Gastrocnemius medialis (tissue), 4 donors: ENCODE data around the gene EFS. TPM values are rescaled to one million over a fixed set of nuclear protein-coding genes. Genes with fewer than 3 reads are reported as not detected.
A peak's percentile ranks its signal among the peaks of the same experiment; 100 is the strongest.
"Not testable (repeated sequence)": the region's sequence is repeated elsewhere in the genome, so short reads cannot be mapped to it uniquely, and the experiment has no call there.

ENCODE experiments used
- ATAC-seq, 2 donors: fragments of 150-250 bp; one replicate each; pipeline ENCODE4 v1.9.1; 2016
- DNase-seq, 2 donors: peaks; one replicate each; pipeline ENCODE4 v3.0.0-alpha.2; 2019
- H3K27ac ChIP-seq, 4 donors: fragments of 200-600 bp; sonication (generic); 1 replicate in 1 of 4; 2 replicates in 3 of 4; pipeline ENCODE4 v1.5.1; 2016 to 2018; ENCODE audit warnings: mild to moderate bottlenecking in 2 of 4, moderate library complexity in 1 of 4
- H3K27me3 ChIP-seq, 3 donors: fragments of 200-600 bp; sonication (generic) in 2 of 3; 1 replicate in 1 of 3; 2 replicates in 2 of 3; pipeline versions ENCODE4 v1.5.1 to v1.6.0; 2016 to 2019; ENCODE audit warnings: mild to moderate bottlenecking in 1 of 3, moderate library complexity in 1 of 3
- H3K36me3 ChIP-seq, 2 donors: fragments of 200-600 bp; sonication (generic) in 1 of 2; one replicate each; pipeline ENCODE4 v1.5.1; 2017 to 2018
- H3K4me1 ChIP-seq, 2 donors: fragments of 200-600 bp; sonication (generic) in 1 of 2; one replicate each; pipeline ENCODE4 v1.5.1; 2016 to 2017; ENCODE audit warnings: mild to moderate bottlenecking in 2 of 2
- H3K4me3 ChIP-seq, 4 donors: fragments of 200-600 bp; sonication (generic) in 3 of 4; 1 replicate in 1 of 4; 2 replicates in 3 of 4; pipeline ENCODE4 v1.5.1; 2016 to 2019; ENCODE audit warnings: mild to moderate bottlenecking in 2 of 4
- H3K9me3 ChIP-seq, 3 donors: fragments of 200-600 bp; sonication (generic) in 2 of 3; 1 replicate in 1 of 3; 2 replicates in 2 of 3; pipeline ENCODE4 v1.5.1; 2016 to 2019
- POLR2A ChIP-seq, 2 donors: fragments of 450-650 bp; IDR thresholded peaks; one replicate each; pipeline ENCODE4 v1.6.1; 2017; ENCODE audit warnings: antibody characterized with exemption in 2 of 2, mild to moderate bottlenecking in 2 of 2, moderate library complexity in 2 of 2
- in situ Hi-C, 4 donors: fragments of 200-750 bp; cut with MboI; loops; one replicate each; pipeline versions ENCODE4 v1.15.0 to v1.8.0; 2017; ENCODE audit warnings: low sequenced_read_pairs in 4 of 4
- intact Hi-C: fragments of 100-400 bp; cut with DNase I; formaldehyde crosslinking; loops from one replicate; pipeline ENCODE4 v1.15.1; 2023; ENCODE audit warnings: low total_unique reads
- total RNA-seq, 4 donors: library from RNA; depleted of rRNA; stranded (reverse); fragments of >200 nt; gene quantifications; one replicate each; pipeline versions ENCODE4 v1.1.0 to v1.2.3, GENCODE V29; 2016
- TF ChIP-seq, protein P1 (sequence below), 5 experiments: fragments of 450-650 bp in 3 of 5; fragments of 200-600 bp in 2 of 5; sonication (generic) in 2 of 5; IDR thresholded peaks in 4 of 5; conservative IDR thresholded peaks in 1 of 5; 1 replicate in 4 of 5; 2 replicates in 1 of 5; pipeline ENCODE4 v1.5.1; 2016 to 2019; ENCODE audit warnings: antibody characterized with exemption in 5 of 5, mild to moderate bottlenecking in 3 of 5, moderate library complexity in 3 of 5

Gene EFS
- total RNA-seq, 4 donors from 2014 or later: 0.31 to 4.1 (median 1.6) TPM

DNA sequence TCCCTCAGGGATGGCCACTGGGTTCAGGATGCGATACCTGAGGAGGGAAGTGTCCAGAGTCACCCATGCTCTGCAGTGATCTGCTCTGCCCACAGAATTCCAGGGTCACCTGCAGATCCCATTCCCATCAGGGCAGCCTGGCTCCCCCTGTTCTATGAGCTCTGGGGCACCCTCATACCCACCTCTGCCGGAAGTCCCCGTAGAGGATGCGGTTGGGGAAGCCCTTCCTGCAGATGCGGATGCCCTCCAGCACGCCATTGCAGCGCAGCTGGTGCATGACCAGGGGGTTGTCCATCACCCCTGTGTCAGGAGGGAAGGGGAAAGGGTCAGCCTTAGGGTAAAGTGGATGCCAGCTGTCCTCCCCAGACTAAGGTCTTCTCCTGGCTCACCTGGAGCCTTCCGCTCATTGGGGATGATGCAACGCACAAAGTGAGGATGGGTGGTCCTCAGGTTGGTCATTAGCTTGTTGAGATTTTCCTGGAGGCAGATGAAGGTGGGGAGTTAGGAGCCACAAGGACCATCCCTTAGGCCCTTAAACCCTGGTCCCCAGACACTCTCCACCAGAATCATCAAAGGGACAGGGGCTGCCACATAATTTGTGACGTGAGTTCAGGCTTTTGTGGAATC is 31.9 kb upstream of the EFS start:
- DNase-seq (no peak), ATAC-seq (no peak)
- no peaks in the 10 kb centered on the region for H3K9me3 ChIP-seq
- H3K4me3 ChIP-seq: no peak overlapping the region
- H3K27ac ChIP-seq: peak overlapping the region in 3 of 4 donors; percentile 84 to 90 (median 85)
- peaks cover 0 to 21% of the 10 kb centered on the region in 2 donors for H3K36me3 ChIP-seq
- no peaks in the 10 kb centered on the region for H3K4me1 ChIP-seq
- no peaks in the 10 kb centered on the region for H3K27me3 ChIP-seq
- TF ChIP-seq, protein P1, sequence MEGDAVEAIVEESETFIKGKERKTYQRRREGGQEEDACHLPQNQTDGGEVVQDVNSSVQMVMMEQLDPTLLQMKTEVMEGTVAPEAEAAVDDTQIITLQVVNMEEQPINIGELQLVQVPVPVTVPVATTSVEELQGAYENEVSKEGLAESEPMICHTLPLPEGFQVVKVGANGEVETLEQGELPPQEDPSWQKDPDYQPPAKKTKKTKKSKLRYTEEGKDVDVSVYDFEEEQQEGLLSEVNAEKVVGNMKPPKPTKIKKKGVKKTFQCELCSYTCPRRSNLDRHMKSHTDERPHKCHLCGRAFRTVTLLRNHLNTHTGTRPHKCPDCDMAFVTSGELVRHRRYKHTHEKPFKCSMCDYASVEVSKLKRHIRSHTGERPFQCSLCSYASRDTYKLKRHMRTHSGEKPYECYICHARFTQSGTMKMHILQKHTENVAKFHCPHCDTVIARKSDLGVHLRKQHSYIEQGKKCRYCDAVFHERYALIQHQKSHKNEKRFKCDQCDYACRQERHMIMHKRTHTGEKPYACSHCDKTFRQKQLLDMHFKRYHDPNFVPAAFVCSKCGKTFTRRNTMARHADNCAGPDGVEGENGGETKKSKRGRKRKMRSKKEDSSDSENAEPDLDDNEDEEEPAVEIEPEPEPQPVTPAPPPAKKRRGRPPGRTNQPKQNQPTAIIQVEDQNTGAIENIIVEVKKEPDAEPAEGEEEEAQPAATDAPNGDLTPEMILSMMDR (IDR thresholded peaks at IDR 0.05 in 4 of 5, conservative IDR thresholded peaks at IDR 0.05 in 1 of 5): no peak
- no peak for TF ChIP-seq POLR2A (IDR thresholded peaks at IDR 0.05)
- intact Hi-C loops: no loop called here
- in situ Hi-C loops: no loop called here

DNA sequence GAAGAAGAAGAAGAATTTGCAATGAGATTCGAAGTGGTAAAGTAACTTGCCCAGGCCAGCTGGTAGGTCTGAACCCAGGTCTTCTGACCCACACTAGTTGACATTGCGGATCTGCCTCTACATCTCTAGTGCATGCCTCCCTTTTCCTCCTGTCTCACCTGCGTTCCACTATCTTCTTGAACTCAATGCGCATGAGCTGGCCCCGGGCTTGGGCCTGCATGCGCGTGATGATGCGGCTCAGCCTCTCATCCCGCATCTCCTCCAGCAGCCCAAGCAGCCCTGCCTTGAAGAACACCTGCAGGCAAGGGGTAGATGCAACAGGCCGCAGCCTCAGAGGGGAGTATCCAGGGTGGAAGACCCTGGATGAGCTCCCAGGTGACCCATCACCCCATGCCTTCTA is 31.2 kb upstream of the EFS start:
- TF ChIP-seq, protein P1 (IDR thresholded peaks at IDR 0.05 in 4 of 5, conservative IDR thresholded peaks at IDR 0.05 in 1 of 5): no peak
- no peak for TF ChIP-seq POLR2A (IDR thresholded peaks at IDR 0.05)
- H3K27ac ChIP-seq: peak overlapping the region in 2 of 4 donors; percentile 18 to 27
- intact Hi-C loops (no loop called here), in situ Hi-C loops (no loop called here)
- H3K4me1 ChIP-seq: no peaks in the 10 kb centered on the region
- no peak overlapping the region for H3K4me3 ChIP-seq
- no peaks in the 10 kb centered on the region for H3K9me3 ChIP-seq
- ATAC-seq (no peak), DNase-seq (no peak)
- peaks cover 0 to 24% of the 10 kb centered on the region in 2 donors for H3K36me3 ChIP-seq
- H3K27me3 ChIP-seq: no peaks in the 10 kb centered on the region

DNA sequence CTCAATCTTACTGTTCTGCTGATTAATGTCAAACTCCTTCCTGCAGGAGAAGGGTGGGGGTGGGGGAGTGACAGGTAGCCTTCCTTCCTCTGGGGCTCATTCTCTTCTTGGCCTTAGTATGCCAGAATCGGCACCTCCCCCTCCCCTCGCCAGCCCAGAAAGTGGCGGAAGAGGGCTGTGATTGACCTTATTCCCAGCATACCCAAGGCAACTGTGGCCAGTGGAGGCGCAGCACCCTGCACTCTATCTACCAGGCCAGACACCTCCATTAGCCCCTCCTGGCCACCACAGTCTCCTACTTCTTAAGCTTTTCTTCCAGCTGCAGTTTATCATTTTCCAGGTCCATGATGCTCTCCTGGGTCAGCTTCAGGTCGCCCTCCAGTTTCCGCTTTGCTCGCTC is 27.6 kb upstream of the EFS start:
- TF ChIP-seq, protein P1 (IDR thresholded peaks at IDR 0.05 in 4 of 5, conservative IDR thresholded peaks at IDR 0.05 in 1 of 5): no peak
- TF ChIP-seq POLR2A (IDR thresholded peaks at IDR 0.05): no peak
- Histone ChIP-seq H3K4me3 (no peak overlapping the region), H3K4me1 (no peaks in the 10 kb centered on the region), H3K9me3 (no peaks in the 10 kb centered on the region), H3K27me3 (no peaks in the 10 kb centered on the region), H3K27ac (peak overlapping the region in 2 of 4 donors; percentile 15 to 43), H3K36me3 (peaks cover 0 to 29% of the 10 kb centered on the region in 2 donors)
- intact Hi-C loops (no loop called here), in situ Hi-C loops (no loop called here)
- no peak for DNase-seq
- ATAC-seq: no peak

DNA sequence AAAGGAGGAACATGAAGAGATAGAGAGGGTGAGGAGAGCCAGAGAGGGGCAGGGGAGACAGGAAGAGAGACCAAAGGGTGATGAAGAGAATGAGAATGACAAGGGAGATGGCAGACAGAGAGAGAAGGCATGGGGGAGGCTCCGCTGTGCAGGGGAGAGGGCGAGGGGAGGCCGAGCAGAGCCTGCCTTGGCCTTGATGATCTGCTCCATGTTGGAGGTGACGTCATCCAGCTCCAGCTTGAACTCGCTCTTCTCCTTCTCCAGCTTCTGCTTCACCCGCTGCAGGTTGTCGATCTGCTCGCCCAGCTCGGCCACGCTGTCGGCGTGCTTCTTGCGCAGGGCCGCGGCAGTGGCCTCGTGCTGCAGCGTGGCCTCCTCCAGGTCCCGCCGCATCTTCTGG is 24.9 kb upstream of the EFS start:
- H3K27me3 ChIP-seq, H3K9me3 ChIP-seq, intact Hi-C loops, H3K4me1 ChIP-seq, H3K27ac ChIP-seq, ATAC-seq, DNase-seq, H3K4me3 ChIP-seq: not testable (repeated sequence)
- peaks cover 0 to 20% of the 10 kb centered on the region in 2 donors for H3K36me3 ChIP-seq
- in situ Hi-C loops: loop anchor here in 2 of 4 donors (10.0 kb wide), 2 partner anchors 55 to 125 kb away; no protein-coding TSS in a partner anchor

DNA sequence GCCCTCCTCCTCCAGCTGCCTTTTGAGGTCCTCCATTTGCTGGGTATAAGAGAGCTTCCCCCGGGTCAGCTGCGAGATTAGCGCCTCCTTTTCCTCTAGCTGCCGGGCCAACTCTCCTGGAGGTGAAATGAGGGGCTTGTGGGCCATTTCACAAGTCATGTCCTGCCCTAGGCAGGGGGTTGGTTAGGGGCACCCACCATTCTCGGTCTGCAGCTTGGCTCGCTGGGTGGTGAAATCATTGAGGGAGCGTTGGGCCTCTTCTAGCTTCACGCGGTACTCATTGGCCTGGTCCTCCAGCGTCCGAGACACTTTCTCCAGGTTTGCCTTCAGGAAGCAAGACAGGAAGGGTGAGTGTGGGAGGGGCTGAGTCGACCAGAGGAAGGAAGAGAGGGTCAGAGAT is 24.4 kb upstream of the EFS start:
- no peak for TF ChIP-seq POLR2A (IDR thresholded peaks at IDR 0.05)
- Histone ChIP-seq H3K27ac (peak overlapping the region in 2 of 4 donors; percentile 22 to 39), H3K27me3 (no peaks in the 10 kb centered on the region), H3K9me3 (no peaks in the 10 kb centered on the region), H3K36me3 (peaks cover 0 to 24% of the 10 kb centered on the region in 2 donors), H3K4me3 (no peak overlapping the region), H3K4me1 (no peaks in the 10 kb centered on the region)
- DNase-seq (no peak), ATAC-seq (no peak)
- in situ Hi-C loops (loop anchor here in 2 of 4 donors (10.0 kb wide), 2 partner anchors 55 to 125 kb away; no protein-coding TSS in a partner anchor), intact Hi-C loops (no loop called here)
